NCI-H187 treated with DMSO at 0.1 percent for 48 hours (cell line): ENCODE results near the gene SOHLH1.

Experiments used
- DNase-seq: peaks from one replicate; lab custom pipeline; 2025; lab: John Stamatoyannopoulos, UW

The SOHLH1 gene

GRCh38 chr9:135661816-135662560, 37.3 kb downstream of the SOHLH1 start:
- no peak for DNase-seq

GRCh38 chr9:135660407-135660806, 38.9 kb downstream of the SOHLH1 start:
- DNase-seq, result no peak

DNA sequence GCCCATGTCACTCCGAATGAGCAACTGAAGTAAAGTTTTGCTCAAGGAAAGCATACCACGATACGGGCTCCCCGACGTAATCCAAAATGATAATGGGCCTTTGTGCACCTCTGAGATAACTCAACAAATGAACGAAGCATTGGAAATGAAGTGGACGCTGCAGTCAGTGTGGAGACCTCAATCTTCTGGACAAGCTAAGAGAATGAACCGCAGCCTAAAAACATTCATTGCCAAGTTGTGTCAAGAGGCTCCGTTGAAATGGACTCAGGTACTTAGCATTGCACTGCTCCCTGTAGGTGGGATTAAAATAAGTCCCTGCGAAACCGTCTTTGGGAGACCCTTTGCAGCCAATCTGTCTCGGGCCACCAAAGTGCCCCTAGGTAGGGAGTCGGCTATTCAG, 40.0 kb downstream of the SOHLH1 start:
- DNase-seq, result no peak

GRCh38 chr9:135657416-135657815, 41.9 kb downstream of the SOHLH1 start:
- no peak for DNase-seq

DNA sequence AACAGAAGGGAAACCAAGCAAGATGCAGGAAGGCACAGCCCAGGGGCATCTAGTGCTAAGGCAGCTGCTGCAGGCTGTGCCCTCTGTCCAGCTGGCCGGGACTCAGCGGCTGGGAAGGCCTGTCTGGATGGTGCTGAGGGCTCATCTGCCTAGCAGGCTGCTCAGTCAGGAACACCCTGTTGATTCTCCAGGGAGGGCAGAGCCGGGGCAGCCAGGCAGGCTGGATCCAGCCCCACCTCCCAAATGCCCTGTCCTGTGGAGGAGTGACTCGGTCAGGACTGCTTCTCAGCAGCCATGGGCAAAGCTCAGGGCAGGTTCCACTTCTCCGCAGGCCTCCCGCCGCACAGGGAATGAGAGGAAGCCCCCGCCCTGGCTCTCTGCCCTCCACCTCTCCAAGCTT, 44.0 kb downstream of the SOHLH1 start:
- no peak for DNase-seq

GRCh38 chr9:135650408-135650807, 48.9 kb downstream of the SOHLH1 start:
- DNase-seq, result no peak

- DNase-seq, result no peak
These were observed 49.8 kb downstream of the SOHLH1 start for GRCh38 chr9:135649508-135649907.

- no peak for DNase-seq
These were observed 50.5 kb downstream of the SOHLH1 start for GRCh38 chr9:135648494-135649410.

- DNase-seq, result no peak
These were observed 51.4 kb downstream of the SOHLH1 start for GRCh38 chr9:135647884-135648283.

- DNase-seq, result no peak
These were observed 54.6 kb downstream of the SOHLH1 start for GRCh38 chr9:135644631-135645218.
